Fibroblast of gingiva (primary cell): ENCODE results near the gene C11orf91.
"Not testable (repeated sequence)": the region's sequence is repeated elsewhere in the genome, so short reads cannot be mapped to it uniquely, and the experiment has no call there.

Experiments used
- DNase-seq: peaks from one replicate; pipeline ENCODE4 v3.0.0-alpha.2; 2011; ENCODE audit warnings: low read depth

The C11orf91 gene

DNA sequence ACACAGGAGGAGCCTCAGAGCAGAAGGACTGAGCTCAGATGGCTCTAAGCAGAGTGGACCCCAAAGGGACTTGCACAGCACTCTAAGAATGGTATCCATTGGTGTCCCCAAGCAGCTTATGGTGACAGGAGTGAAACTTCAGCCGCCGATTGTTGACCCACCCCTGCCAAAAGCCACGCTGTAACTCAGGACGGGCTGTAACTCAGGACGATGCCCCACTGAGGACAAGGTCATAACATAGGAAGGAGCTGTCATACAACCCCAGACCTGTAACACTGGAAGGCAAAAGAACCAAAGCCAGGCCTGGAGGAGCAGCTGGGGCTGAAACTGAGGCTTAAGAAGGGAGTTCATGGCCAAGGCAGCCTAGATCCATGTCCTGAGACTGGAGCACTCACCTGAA lies 21.4 kb upstream of the C11orf91 start:
- no peak for DNase-seq

GRCh38 chr11:33721426-33721825 lies 20.8 kb upstream of the C11orf91 start:
- peak; percentile 45 for DNase-seq

DNA sequence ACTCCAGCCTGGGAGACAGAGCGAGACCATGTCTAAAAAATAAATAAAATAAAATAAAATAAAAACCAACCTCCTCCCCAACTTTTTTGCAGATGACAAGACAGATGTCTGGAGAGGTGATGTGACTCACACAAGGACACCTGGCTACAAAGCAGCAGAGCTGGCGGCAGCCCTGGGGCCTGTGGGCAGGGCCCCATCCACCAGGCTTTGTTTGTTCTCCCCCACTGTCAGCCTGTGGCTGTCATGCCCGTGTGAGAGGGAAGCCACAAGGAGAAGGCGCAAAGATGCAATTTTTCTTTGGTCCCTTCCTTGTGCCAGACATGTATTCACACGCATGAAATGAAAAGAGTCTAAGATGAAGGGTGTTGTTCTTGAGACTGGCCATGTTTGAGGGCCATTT lies 19.0 kb upstream of the C11orf91 start:
- DNase-seq: no peak

- no peak for DNase-seq
These were observed 17.8 kb upstream of the C11orf91 start for GRCh38 chr11:33718440-33718839.

DNA sequence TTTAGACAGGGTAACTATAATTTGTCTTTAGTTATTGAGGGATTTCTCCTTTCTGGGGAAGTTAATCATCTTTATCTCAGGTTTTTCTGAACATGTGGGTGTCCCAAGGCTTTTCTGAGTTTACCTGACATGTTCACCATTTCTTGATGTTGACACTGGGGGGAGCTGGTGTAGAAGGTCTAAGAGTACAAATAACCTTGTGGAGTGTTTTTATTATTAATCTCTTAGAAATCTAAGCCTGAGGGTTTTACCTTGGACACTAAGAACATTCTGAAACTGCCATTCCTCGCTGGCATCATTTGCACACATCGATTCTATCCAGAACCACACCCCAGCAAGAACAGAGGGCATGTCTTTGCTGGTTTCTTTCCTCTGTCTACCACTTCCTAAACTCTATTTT lies 15.6 kb upstream of the C11orf91 start:
- no peak for DNase-seq

GRCh38 chr11:33713856-33714398 lies 13.3 kb upstream of the C11orf91 start:
- no peak for DNase-seq

GRCh38 chr11:33713151-33713855 lies 12.7 kb upstream of the C11orf91 start:
- no peak for DNase-seq

DNA sequence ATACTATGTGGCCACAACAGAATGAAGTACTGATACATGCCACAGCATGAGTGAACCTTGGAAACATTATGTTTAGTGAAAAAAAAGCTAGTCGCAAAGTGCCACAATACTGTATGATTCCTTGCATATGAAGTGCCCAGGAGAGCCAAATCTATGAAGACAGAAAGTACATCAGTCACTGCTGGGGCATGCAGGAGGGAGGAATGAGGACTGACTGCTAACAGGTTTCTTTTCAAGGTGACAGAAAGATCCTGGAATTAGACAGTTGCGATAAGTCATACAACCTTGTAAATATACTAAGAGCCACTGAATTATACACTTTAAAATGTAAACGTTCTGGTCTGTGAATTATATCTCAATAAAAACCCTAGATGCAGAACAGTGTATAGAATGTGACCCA lies 11.8 kb upstream of the C11orf91 start:
- no peak for DNase-seq

DNA sequence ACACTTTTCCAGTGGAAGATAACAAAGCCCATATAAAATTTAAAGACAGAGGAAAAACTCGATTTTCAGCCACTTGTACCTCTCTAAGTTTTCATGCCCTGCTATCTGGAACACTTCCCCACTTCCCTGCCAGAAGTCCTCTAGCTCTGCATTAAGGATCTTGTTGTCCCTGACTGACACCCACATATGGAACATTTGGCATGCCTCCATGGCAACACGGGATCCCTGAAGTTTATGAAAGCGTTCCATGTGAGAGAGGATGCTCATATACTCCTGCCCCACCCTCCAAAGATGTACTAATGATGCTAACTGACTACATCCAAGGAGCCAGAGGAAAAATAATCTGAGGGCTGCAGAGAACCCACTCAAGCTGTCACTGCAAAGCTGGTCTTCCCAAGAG lies 8.8 kb upstream of the C11orf91 start:
- no peak for DNase-seq

- DNase-seq: no peak
These were observed 8.4 kb upstream of the C11orf91 start for GRCh38 chr11:33708985-33709384.

DNA sequence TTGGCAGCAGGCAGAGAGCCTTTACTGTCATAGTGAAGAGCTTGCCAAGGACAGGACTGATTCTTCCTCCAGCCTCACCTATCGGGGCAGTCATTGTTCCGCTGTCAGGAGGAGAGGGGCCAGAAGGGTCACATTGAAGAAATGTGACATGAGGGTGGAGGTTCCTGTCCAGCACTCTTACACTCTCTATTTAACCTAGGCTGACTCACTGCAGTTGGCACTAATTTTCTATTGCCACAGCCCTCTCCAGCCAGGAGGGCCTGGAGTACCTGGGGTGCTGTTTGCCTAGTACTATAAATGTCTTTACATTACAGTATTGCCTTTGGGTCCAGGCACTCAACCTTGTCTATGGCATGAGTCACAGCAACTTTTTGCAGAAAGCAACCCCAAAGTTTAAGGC lies 7.2 kb upstream of the C11orf91 start:
- not testable (repeated sequence) for DNase-seq

- DNase-seq: no peak
These were observed 6.3 kb upstream of the C11orf91 start for GRCh38 chr11:33706966-33707365.

DNA sequence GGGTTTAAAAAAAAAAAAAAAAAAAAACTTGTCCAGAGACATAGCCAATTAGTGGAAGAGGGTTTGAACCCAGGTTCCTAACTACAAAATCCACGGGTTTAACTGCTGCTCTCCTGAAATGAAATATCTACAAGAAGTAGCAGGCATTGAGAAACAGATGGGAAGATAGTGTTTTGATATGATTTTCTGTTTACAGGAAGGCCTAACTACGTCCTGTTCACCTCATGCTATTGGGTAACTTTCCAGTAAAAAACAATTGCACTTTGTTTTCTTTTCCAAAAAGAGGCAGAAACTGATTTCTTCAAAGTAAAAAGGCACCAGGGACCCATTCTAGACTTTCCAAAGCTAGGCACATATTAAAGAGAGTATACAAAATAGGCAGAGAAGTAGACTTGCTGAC lies 5.9 kb upstream of the C11orf91 start:
- peak; percentile 42 for DNase-seq

- no peak for DNase-seq
These were observed 3.8 kb upstream of the C11orf91 start for GRCh38 chr11:33704240-33705002.

GRCh38 chr11:33703788-33704187 lies 3.2 kb upstream of the C11orf91 start:
- peak; percentile 30 for DNase-seq

GRCh38 chr11:33703234-33703633 lies 2.6 kb upstream of the C11orf91 start:
- DNase-seq: no peak

- peak; percentile 55 for DNase-seq
These were observed 940 bp upstream of the C11orf91 start for GRCh38 chr11:33701302-33702230.

GRCh38 chr11:33700063-33700501 lies 544 bp downstream of the C11orf91 start:
- no peak for DNase-seq

DNA sequence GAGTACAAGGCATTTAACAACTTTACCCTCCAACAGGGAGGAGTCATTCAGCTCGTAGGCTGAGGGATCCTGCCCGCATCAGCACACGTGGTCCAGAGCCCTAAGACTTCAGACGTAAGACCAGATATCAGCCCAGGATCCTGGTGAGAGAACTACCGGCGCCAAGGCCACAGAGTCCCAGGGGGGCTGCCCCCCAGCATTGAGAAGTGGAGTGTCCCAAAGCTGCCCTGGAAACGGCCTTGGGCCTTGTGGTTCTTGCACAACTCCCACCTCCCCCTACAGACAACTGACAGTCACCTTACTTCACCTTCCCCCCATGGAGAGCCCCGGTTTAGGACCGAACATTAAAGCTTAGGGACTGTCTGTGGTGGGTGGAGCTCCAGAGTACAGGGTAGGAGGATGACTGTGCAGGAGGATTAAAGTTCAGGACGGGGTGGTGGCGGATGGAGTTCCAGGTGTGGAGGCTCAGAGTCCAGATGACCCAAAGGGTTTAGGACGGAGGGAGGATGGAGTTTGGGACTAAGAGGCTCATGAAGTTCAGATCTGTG lies 1.0 kb downstream of the C11orf91 start:
- DNase-seq: no peak

DNA sequence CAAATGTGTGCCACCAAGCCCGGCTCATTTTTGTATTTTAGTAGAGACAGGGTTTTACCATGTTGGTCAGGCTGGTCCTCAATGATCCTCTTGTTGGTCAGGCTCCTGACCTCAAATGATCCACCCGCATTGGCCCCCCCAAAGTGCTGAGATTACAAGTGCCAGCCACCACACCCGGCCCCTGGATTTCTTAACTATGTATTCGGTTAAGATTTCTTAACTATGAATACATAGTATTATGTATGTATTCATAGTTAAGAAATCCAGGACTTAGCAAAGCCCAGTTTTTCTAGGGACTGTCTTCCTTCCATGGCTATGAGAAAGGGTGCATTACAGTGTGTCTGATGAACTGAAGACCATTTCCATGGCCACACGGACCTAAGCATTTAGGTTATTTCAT lies 1.7 kb downstream of the C11orf91 start:
- DNase-seq: no peak

GRCh38 chr11:33697997-33698396 lies 2.6 kb downstream of the C11orf91 start:
- DNase-seq: no peak
